ENCODE results near the gene FRS3.

Gene FRS3

DNA sequence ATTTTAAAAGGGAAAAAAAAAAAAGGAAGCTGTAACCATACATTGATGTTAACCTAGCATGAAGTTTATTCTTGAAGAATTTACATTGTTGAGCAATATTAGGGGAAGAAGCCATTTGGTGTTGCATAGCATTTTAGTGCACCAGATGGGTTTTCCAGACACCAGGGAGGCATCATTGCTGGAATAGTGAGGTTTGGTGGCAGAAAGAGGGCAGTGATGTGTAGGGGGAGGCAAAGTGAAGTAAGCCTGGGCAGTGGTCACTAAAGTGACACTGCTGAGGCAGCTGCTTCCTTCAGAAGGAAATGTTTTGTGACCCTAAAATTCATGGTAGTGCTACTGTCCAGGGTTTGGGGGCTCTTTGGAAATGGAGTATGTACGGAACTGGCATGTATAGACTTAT is 10.3 kb upstream of the FRS3 start:
- no peak for DNase-seq

DNA sequence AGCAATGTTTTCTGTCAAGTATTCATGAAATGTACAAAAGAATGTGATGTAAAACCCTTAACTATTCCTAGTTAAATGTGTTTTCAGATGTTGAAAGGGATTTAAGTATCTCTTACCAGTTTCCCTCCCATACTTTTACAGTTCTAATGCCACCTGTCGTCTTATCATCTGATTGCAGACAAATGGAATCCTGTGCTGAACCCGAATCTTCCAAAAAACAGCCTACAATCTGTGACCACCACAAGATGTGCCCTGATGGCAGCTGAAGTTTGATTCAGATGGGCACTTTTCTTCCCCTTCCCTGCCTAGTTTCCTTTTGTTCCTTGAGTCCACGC is 9.7 kb upstream of the FRS3 start:
- DNase-seq: no peak

DNA sequence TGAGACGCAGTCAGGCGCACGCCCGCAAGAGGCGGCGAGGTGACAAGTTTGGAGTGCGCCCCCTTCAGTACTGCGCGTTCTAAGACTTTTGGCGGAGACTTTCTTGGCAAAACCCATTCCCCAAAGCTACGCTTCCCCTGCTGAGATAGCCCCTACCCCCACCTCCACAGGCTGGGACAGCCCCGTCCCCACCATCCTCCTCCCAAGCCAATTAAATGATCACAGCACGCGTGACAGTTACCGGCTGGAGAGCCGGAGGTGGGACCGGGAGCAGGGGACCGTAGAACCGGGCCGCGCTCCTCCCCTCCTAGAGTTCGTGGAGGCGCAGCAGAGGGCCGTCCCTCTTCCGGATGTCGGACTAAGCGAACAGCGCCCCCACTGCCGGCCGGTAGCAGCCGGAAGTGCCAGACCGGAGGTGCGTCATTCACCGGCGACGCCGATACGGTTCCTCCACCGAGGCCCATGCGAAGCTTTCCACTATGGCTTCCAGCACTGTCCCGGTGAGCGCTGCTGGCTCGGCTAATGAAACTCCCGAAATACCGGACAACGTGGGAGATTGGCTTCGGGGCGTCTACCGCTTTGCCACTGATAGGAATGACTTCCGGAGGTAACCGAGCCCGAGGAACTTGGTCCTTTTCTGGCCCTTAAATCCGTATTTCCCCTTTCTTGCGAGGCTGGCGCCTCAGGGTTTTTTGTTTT is 7.7 kb upstream of the FRS3 start, which contains the start of gene TOMM6:
Gene TOMM6 (plus strand): TSS at position 476 of the 699 bp plus-strand sequence. CDS start 4 bp downstream, at position 480.
- peak; percentile 89 for DNase-seq

DNA sequence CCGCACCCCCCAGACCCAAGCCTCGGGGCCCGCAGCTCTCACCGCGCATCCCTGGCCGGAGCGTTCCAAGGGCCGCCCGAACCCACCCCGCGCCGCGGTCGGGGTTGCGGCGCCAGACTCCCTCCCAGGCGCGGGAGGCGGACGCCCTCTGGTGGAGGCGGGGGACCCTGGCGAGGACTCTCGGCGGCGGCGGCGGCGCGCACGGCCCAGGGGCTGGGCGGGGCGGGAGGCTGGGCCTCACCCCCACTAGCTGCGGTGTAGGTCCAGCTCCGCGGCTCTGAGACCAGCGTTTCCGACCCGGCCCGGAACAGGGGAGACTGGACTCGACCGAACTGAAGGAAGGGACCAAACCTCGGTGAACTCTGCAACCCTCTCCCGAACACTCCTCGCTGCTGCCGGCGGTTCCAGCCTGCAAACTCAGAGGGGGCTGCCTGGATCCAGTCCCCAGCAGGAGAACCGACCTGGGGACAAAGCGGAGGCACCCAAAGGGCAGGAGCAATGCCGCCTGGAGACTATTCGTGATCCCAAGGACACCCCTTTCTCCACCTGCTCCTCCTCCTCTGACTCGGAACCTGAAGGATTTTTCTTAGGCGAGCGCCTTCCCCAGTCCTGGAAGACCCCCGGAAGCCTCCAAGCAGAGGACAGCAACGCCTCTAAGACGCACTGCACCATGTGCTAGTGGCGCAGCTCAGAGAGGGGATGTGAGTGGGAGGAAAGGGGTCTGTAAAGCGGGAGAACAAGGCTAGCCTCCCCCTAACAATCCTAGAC is 6.9 kb upstream of the FRS3 start:
- peak; percentile 82 for DNase-seq

DNA sequence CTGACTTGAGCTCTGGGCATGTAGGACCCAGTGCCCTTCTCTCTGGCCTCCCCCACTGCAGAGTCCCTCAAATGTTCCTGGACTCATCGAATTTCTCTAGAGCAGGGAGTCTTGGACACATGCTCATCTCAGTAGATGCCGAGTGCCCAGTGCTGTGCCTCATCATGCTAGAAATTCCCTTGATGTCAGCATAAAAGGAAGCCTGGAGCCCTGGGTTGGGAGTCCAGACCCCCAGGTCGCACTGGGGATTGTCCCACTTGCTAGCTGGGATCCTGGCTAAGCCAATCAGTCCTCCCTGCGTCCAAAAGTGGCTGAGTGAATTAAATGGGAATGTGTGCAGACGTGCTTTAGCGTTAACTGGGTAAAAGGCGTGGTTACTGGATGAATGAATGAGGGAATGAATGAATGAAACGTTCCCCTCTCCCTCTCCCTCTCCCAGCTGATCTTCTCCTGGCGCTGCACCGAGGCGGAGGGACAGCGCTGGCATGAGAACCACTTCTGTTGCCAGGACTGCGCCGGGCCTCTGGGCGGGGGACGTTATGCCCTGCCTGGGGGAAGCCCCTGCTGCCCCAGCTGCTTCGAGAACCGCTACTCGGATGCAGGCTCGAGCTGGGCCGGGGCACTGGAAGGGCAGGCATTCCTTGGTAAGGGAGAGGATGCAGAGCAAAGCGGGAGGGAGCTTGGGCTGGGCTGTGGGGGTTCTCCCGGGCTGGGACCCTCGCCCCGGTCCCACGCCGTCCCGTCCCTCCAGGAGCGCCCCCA is 6.2 kb upstream of the FRS3 start:
- no peak for DNase-seq

DNA sequence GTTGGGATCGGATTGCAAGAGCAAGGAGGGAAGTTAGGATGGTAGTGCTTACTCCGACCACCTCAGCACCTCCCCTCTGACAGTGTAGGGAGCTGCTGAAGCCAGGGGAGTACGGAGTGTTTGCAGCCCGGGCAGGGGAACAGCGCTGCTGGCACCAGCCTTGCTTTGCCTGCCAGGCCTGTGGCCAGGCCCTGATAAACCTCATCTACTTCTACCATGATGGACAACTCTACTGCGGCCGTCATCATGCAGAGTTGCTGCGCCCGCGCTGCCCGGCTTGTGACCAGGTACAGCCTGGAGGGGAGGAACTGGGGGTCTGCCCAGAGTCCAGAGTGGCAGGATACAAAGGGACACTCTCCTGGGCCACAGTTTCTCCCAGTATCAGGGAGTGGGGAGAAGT is 5.6 kb upstream of the FRS3 start:
- DNase-seq: no peak

DNA sequence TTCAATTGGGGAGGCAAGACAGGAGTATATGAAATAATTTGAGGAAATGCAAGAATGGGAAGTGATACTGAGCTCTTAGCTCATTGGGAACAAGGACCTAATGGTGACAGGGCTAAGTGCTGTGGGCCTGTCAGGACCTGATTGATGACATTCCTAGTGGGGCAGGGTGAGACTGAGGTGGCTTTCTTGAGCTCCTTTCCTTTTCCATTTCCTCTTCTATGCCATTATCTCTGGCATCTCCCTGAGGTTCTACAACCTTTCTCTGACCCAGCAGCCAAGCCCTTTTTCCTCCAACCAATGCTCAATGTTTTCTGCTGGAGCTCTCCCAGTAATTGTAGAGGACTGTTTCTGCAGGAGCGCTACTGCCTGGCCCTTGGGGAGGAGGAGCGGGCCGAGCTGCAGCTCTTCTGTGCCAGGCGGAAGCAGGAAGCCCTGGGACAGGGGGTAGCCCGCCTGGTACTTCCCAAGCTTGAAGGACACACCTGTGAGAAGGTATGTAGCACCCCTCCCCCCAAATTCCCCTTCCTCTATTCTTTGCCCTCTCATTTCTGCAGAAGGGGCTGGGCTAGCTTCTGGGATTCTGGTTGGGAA is 5.0 kb upstream of the FRS3 start:
- no peak for DNase-seq

DNA sequence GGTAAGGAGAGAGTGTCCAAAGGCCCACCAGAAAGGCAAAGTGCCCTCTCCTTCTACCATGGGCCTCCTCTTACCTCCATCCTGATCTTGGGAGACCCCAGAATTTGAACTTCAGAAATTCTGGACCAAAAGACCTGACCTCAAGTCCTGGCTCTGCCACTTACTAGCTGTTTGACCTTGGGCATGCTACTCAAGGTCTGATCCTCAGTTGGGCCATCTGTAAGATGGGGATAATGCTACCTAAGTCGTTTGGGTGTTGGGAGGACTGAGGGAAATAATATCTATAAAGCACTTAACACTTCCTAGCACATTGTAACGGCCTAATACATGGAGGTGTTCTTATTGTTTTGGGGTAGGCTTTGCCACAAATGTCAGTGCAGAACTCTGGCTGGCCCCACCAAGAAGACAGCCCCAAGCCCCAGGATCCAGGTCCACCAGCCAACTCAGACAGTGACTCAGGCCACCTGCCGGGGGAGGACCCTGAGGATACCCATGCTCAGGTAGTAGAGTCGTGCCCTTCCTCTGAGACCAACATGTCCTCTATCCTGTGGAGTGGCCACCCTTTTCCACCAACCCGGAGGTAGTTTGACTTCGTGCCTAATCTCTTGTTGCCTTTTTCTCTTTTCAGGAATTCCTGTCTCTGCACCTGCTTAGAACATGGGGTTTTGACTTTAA is 3.5 kb upstream of the FRS3 start:
- no peak for DNase-seq

DNA sequence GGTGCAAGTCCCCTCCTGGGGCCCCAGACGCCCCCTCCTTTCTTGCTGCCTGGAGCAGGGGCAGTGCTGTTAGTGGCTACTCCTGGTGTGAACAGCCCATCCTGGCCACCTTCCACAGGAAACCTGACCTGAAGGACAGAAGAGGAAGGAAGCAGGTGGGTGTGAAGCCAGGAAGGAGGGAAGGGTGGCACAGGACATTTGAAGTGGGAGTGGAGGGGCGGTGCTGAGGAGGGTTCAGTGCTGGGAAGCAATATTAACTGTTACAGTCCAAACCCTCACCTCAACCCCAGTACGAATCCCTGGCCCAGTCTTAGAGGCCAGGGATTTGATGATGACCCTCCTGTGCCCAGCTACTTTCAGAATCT is 1.6 kb upstream of the FRS3 start:
- DNase-seq: no peak

DNA sequence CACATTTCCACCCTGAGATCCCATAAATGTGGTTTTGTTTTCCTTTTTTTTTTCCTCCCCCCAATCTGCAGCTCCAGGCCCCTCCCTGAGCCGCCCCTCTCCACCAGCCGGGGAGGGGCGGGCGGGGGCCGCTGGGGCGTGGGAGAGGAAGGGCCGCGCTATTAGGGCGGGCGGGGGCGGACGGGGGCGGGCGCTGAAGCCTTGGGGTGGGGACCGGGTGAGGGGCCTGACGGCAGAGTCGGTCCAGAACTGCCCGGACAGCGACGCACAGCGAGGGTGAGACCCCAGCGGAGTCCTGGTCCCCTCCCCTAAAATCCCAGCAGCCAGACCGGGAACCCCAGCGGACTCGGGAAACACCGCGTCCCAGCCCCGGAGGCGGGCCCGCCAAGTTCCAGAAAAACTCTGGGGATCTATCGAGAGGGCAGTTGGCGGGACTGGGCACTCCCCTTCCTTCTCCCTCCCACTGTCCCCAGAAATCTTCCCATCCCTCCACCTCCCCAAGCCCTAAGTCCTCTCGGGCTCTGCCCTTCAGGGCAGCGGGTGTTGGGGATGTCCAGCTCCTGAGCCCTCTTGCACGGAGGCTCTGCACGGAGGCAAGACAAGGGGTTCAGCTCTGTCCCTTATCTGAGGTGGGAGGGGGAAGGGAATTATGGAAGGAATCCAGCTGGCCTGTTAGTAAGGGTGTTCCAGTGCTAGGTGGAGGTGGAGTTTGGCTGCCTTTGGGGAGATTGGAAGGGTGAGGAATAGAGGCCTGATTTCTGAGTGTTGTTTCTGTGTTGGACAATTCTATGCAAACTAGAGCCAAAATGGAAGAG is 1.1 kb upstream of the FRS3 start, which contains the start of gene PRICKLE4:
Gene PRICKLE4 (plus strand): TSS at position 232 of the 815 bp plus-strand sequence. CDS start 2,692 bp downstream, outside the sequence.
- DNase-seq: no peak

DNA sequence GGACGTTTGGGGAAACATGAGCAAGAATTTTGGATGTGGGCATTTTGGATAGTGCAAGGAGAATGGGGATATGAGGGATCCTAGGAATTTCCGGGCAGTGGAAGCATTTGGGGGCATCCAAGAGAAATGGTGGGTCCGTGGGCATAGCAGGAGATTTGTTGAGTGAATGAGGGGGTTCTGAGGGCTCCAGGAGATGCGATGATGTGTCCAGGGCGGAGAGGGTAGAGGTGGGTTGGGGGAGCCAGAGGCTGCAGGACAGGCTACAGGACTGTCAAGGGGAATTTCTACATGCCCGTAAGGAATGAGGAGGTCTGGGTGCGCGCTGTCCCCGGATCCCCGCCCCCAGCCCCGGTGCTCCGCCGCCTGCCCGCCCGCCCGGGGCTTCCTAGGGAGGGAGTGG is 364 bp downstream of the FRS3 start:
- DNase-seq: no peak

DNA sequence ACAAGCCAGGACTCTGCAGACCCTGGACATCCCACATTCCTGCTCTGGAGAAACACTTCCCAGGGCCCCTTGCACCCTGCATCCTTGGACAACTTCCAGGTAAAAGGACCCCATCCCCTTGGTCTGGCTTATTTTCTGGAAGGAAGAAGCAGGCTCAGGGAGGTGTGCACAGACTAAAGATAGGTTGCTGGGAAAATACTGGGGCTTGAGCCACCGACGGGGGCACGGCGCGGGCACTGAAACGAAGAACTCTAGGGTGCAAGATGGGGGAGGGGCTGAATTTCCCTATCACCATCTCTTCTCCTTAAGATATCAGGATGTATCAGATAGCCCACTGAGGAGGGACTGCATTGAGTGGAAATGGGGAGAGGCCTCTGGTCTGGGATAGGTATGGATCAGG is 805 bp downstream of the FRS3 start:
- no peak for DNase-seq

DNA sequence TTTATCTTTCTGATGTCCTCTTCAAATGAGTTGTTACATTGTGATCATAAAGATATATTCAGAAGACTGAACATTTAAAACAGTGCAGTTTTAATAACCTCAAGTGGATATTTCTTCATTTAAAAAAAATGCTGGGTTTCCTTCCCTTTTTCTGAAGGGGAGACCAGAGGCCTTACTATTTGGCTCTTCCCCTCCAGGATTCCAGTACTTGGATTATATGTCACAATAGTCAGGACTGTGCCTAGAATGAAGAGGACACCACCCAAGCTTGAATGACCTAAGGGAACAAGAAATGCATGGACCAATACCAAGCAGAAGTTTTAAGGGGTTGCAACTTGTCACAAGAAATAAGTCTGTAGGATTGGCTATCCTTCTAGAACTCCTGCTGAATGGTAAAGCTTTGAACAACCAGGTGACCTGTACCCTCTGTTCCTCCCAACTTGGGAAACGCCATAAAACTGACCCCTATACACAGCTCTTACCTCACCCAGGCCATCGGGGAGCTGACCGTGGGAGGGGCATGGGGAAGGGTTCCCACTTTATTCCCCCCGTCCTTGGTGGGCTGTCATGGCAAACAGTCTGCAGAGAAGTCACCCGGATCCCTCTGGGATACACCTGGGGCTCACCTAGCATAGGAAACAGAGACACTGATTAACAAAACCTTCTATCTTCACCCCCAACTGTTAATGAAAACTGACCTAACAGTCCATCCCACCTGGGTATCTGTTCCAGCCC is 2.0 kb downstream of the FRS3 start:
- DNase-seq: no peak

DNA sequence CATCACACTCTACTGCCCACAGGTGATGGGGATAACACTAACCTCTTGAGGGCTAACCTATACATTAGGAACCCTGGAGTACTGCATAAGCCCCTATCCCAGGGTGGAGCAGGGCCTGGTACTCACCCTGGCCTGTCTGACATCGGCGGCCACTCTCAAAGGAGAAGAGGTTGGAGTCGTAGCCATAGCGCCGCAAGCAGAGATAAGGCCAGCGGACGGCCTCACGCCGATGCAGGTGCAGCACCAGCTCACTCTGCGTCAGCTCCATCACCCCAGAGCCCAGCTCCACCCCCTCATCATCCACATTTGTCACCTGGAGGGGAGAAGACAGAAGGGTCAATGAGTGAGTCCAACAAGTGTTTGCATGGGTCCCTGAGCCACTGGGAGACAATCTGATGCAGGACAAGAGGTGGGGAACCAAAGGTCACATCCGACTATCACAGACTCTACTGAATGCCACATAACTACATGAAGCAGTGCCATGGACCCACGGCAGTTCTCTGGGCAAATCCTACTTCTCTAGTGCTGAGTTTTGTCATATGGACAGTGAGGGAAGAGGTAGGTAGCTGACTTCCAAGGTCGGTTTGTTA is 4.3 kb downstream of the FRS3 start:
- no peak for DNase-seq

DNA sequence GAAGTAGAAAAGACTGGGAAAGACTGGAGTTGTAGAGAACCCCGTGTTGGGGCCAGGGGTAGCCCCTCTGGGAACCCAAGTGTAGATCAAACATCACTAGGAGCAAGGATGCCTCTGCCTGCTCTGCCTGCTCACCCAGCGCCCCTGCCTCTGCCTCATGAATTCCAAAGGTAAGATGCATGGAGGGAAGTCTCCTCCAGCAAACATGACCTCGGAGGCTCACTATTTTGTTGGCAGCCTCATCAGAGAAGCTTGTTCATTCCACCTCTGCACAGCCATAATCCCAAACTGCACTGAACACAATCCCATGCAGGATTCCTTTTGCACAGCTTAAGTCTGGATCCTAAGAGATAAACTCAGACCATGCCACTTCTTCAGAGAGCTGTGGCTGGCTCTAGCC is 4.9 kb downstream of the FRS3 start:
- DNase-seq: no peak

DNA sequence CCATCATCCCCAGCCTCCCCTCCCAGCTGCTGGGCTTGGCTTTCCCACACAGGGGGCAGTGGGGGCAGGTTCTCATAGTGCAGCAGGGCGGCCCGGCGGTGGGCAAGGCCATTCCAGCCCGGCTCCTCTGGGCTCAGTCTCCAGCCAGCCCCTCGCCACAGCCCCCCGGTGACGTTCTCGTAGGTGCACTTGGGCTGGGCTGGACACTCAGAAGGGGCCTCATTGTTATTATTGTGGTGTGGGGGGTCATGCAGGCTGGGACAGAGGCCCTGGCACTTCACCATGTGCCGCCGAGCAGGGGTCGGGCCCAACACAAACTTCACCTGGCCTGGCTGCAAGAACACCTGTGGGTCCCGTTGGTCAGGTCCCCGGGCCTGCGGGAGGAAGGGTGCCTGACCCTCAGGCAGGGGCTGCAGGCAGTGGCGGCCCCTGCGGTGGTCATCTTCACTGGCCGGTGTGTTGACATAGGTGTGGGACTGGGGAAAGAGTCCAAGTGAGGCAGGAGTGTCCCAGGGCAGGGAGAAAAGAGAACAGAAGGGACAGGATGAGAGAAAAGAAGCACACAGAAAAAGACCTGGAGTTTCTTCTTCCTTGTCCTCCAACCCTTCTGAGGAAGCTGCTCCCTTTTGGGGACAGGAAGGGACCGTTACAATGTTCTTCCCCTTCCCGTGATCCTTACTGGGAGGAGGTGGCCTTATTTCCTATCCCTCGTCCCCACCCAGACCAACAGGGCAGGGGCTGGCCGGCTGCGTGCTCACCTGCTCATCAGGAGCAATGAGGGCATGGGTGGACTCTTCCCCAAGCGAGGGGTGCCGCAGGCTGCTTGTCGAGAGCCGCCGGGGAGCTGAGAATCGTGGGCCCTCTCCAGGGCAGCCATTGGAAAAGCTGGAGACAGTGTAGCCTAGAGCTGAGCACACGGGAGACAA is 8.4 kb downstream of the FRS3 start:
- no peak for DNase-seq

DNA sequence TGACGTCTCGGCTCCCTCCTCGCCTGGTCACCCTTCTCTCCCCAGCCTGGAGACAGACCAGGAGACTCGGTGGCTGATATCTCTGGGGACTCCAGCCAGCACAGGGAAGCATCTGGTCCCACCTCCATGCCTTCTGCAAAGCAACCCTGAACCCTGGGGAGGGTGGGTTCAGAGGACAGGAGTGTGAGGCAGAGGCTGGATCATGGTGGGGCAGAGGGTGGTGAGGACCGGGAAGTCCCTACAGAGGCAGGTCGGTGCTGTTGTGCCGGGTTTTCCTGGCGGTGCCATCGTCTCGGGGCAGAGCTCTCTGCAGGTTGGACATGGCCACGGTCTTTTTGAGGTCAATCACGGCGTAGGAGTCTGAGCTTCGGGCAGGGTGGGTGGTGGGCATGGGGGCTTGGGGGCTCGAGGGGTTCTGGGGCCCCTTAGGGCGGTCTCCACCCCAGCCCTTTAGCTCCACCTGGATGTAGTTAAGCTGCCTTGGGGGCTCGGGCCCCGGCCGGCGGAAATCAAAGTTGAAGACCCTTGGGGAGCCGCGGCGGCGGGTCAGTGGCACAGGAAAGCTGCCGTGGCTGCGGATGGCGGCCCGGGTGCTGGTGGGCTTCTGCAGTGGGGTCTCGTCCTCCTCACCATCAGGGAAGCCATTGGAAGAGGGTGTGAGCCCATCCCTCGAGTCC is 9.2 kb downstream of the FRS3 start:
- no peak for DNase-seq

DNA sequence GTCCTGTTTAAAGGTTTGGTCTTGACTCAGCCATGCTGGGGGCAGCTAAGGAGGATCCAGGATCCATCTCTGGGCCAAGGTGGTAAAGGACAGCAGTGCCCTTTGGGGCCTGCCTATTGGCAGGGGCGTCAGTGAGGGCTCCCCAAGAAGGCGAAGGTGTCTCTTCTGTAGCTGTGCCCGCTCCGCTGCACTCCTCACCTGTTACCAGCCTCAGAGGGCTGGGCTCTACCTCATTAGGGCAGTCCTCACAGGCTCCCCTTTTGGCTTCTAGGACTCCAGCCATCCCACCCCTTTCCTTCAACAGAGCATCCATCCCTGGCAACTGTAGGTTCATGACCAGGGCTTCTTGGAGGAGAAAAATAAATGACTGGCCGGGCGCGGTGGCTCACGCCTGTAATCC is 10.3 kb downstream of the FRS3 start:
- no peak for DNase-seq

All from NK-92 treated with Interleukin-12 subunit alpha and Interleukin-12 subunit beta, amount 100 ng/mL, for 24 hours (cell line).